SK-N-SH (cell line): ENCODE results near the gene ACAP2. TPM values are rescaled to one million over a fixed set of nuclear protein-coding genes. Genes with fewer than 3 reads are reported as not detected.

Experiments used
- CTCF ChIA-PET: fragments of 300-600, 350-600 bp; formaldehyde crosslinking; extraction: SDS; loops from one replicate; lab custom pipeline; 2021; lab: Yijun Ruan, JAX
- POLR2A ChIA-PET: fragments of 350-600 bp; sonication (Branson Sonifier 250); formaldehyde crosslinking; extraction: SDS; loops from one replicate; lab custom pipeline; 2020; ENCODE audit warnings: antibody characterized with exemption, inconsistent platforms; lab: Yijun Ruan, JAX
- DNase-seq: peaks from one replicate; pipeline ENCODE4 v3.0.0; 2012
- H2AFZ ChIP-seq: fragments of 200-600 bp; sonication (generic); 2 replicates; pipeline ENCODE4 v1.8.1; 2016; ENCODE audit warnings: antibody characterized with exemption, mild to moderate bottlenecking, low read depth
- H3F3A ChIP-seq: fragments of 200-600 bp; sonication (generic); replicated peaks from 2 replicates; pipeline ENCODE3; 2016; ENCODE audit warnings: antibody characterized with exemption, mild to moderate bottlenecking; ENCODE audit not compliant: insufficient read depth
- H3K27ac ChIP-seq, 2 experiments: fragments of 200-500 bp in 1 of 2; fragments of 200-600 bp in 1 of 2; sonication (Bioruptor generic) in 1 of 2; sonication (generic), shearing (Covaris generic) in 1 of 2; 2 replicates each; pipeline versions ENCODE4 v1.5.1 to v1.6.1; 2014 to 2016; ENCODE audit warnings: low read depth in 2 of 2, inconsistent platforms in 1 of 2, low read length in 1 of 2, mild to moderate bottlenecking in 1 of 2, mixed read lengths in 1 of 2
- H3K27me3 ChIP-seq: fragments of 200-600 bp; sonication (generic), shearing (Covaris generic); 2 replicates; pipeline ENCODE4 v1.6.1; 2016; ENCODE audit warnings: mixed run types; ENCODE audit not compliant: insufficient read depth
- H3K36me3 ChIP-seq, 2 experiments: fragments of 200-500 bp in 1 of 2; fragments of 200-600 bp in 1 of 2; sonication (Bioruptor generic) in 1 of 2; sonication (generic) in 1 of 2; replicated peaks in 1 of 2; 2 replicates each; pipeline versions ENCODE3 to v1.5.1; 2014 to 2016; ENCODE audit warnings: low read length in 1 of 2, mild to moderate bottlenecking in 1 of 2; ENCODE audit not compliant: insufficient read depth in 2 of 2, control insufficient read depth in 1 of 2
- H3K4me1 ChIP-seq, 2 experiments: fragments of 200-500 bp in 1 of 2; fragments of 200-600 bp in 1 of 2; sonication (Bioruptor generic) in 1 of 2; sonication (generic), shearing (Covaris generic) in 1 of 2; 2 replicates each; pipeline versions ENCODE4 v1.5.1 to v1.6.1; 2014 to 2016; ENCODE audit warnings: low read depth in 1 of 2, low read length in 1 of 2, mixed run types in 1 of 2; ENCODE audit not compliant: insufficient read depth in 2 of 2, control insufficient read depth in 1 of 2
- H3K4me2 ChIP-seq: fragments of 200-600 bp; sonication (generic), shearing (Covaris generic); 2 replicates; pipeline ENCODE4 v1.6.1; 2017; ENCODE audit warnings: mixed run types
- H3K4me3 ChIP-seq, 2 experiments: fragments of 200-500 bp in 1 of 2; fragments of 200-600 bp in 1 of 2; sonication (Bioruptor generic) in 1 of 2; sonication (generic), shearing (Covaris generic) in 1 of 2; 2 replicates each; pipeline versions ENCODE4 v1.5.1 to v1.8.1; 2014 to 2016; ENCODE audit warnings: low read depth in 2 of 2, inconsistent platforms in 1 of 2, low read length in 1 of 2, mild to moderate bottlenecking in 1 of 2, mixed read lengths in 1 of 2, moderate library complexity in 1 of 2
- H3K79me2 ChIP-seq: fragments of 200-600 bp; sonication (generic); 2 replicates; pipeline ENCODE4 v1.8.1; 2017; ENCODE audit warnings: mild to moderate bottlenecking; ENCODE audit not compliant: insufficient read depth
- H3K9ac ChIP-seq: fragments of 200-600 bp; sonication (generic); 2 replicates; pipeline ENCODE4 v1.6.1; 2017; ENCODE audit warnings: mixed run types
- H3K9me2 ChIP-seq: fragments of 200-600 bp; sonication (generic); 2 replicates; pipeline ENCODE4 v1.6.1; 2017; ENCODE audit warnings: mixed run types
- H3K9me3 ChIP-seq: fragments of 200-600 bp; sonication (generic); 2 replicates; pipeline ENCODE4 v1.6.1; 2017; ENCODE audit warnings: mixed run types, mild to moderate bottlenecking, moderate library complexity
- H4K20me1 ChIP-seq: fragments of 200-600 bp; sonication (generic); 2 replicates; pipeline ENCODE4 v1.6.1; 2017; ENCODE audit warnings: mild to moderate bottlenecking, mixed run types; ENCODE audit not compliant: insufficient read depth
- FOXJ3 ChIP-seq: sonication (generic); formaldehyde crosslinking; IDR thresholded peaks from 2 replicates; pipeline ENCODE4 v1.5.1; 2020; ENCODE audit warnings: mild to moderate bottlenecking, missing genetic modification reagents
- MAX ChIP-seq: IDR thresholded peaks from 2 replicates; pipeline ENCODE4 v1.4.0; 2012; ENCODE audit warnings: low read depth
- MXI1 ChIP-seq: IDR thresholded peaks from 2 replicates; pipeline ENCODE4 v1.6.1; 2012; ENCODE audit warnings: mild to moderate bottlenecking, low read depth, low read length, improper control_type of control experiment
- PBX3 ChIP-seq: IDR thresholded peaks from 2 replicates; pipeline ENCODE4; 2012
- POLR2AphosphoS5 ChIP-seq: IDR thresholded peaks from 2 replicates; pipeline ENCODE4 v1.6.1; 2012; ENCODE audit warnings: low read depth, low read length
- RAD21 ChIP-seq: IDR thresholded peaks from 2 replicates; pipeline ENCODE4 v1.6.1; 2012; ENCODE audit warnings: mild to moderate bottlenecking, low read length
- WGBS: methylation state at CpG from one replicate; pipeline ENCODE4 v1.1.6; 2017; ENCODE audit warnings: low lambda C conversion rate; 5-methylcytosine and 5-hydroxymethylcytosine counted together
- polyA plus RNA-seq, 3 experiments: library from polyadenylated mRNA; depleted of rRNA; stranded (reverse); fragments of >200 nt; gene quantifications; 2 replicates each; pipeline ENCODE4 v1.2.3, GENCODE V29; 2012
- TF ChIP-seq, protein P1 (sequence below): IDR thresholded peaks from 2 replicates; pipeline ENCODE4 v1.4.0; 2012; ENCODE audit warnings: low read depth, borderline replicate concordance

ACAP2 gene
- polyA plus RNA-seq, 1 of the 3 experiments (the other 2 are of a cell fraction) = 6.8 TPM

GRCh38 chr3:195270817-195271409 lies 171.9 kb downstream of the ACAP2 start, which contains the start of gene XXYLT1 (continued):
- TF ChIP-seq FOXJ3 (CRISPR knock-in tag) = no peak
- TF ChIP-seq MXI1 = no peak
- TF ChIP-seq, protein P1, sequence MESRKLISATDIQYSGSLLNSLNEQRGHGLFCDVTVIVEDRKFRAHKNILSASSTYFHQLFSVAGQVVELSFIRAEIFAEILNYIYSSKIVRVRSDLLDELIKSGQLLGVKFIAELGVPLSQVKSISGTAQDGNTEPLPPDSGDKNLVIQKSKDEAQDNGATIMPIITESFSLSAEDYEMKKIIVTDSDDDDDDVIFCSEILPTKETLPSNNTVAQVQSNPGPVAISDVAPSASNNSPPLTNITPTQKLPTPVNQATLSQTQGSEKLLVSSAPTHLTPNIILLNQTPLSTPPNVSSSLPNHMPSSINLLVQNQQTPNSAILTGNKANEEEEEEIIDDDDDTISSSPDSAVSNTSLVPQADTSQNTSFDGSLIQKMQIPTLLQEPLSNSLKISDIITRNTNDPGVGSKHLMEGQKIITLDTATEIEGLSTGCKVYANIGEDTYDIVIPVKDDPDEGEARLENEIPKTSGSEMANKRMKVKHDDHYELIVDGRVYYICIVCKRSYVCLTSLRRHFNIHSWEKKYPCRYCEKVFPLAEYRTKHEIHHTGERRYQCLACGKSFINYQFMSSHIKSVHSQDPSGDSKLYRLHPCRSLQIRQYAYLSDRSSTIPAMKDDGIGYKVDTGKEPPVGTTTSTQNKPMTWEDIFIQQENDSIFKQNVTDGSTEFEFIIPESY = no peak
- TF ChIP-seq PBX3 = no peak

DNA sequence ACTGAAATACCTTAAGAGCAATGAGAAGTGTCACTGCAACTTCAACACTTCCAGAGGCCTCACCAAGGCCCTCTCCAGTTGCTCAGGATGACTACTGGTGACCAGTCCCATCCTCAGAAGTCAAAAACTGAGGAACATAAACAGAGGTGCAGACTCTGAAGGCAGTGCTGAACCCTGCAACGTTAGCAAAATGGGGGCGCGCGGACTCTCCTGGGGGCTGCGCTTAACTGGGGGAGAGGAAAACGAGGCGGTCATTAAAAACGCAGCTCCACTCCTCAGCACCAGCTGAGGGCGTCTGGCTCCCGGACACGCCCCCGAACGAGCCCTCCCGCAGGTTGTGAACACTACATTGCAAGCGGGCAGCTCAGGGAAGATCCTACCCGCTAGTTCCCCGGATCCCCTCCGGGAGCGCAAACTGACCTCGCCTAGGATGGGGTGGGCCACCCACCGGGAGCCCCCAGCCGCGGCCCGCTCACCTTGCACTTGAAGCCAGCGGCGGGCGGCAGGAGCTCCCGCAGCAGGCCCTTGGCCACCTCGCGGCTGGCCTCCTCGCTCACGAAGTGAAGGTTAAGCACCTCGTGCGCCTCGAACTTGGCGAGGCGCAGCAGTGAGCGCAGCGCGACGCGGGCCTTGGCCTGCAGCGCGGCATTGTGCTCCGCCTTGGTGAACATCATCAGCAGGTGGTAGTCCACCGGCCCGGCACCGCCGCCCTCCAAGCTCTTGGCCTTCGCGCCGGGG lies 172.6 kb downstream of the ACAP2 start:
- Histone ChIP-seq H3K4me2 (peak overlapping the region; percentile 99), H3K27me3 (no peaks in the 10 kb centered on the region), H3K36me3 (peaks cover 4 to 9% of the 10 kb centered on the region in 2 experiments), H3K27ac (peak overlapping the region; percentile 82 to 94), H3K9me2 (no peaks in the 10 kb centered on the region), H3K9ac (peak overlapping the region; percentile 73), H3K9me3 (no peaks in the 10 kb centered on the region), H3K4me1 (peaks cover 0 to 22% of the 10 kb centered on the region in 2 experiments; a peak in 2 of 4 replicates), H3K79me2 (peaks cover 38% of the 10 kb centered on the region), H3F3A (peaks cover 7% of the 10 kb centered on the region), H2AFZ (peak overlapping the region; percentile 96), H4K20me1 (peaks cover 6% of the 10 kb centered on the region; the same call in 1 of the 2 replicates), H3K4me3 (peak overlapping the region; percentile 84 to 86)
- TF ChIP-seq MAX (peak; percentile 65), RAD21 (0 out of 2 replicates have a peak, but pooled peaks have one; percentile 1), POLR2AphosphoS5 (no peak)
- 6% methylated on average over 13 of the region's 52 CpGs for WGBS
- POLR2A ChIA-PET = interaction anchor here (0.7 to 2.9 kb wide), 9 partner anchors 10 to 603 kb away, joined by 3 to 10 read pairs (median 5); partner anchors contain the start of genes ACAP2, LSG1 and PPP1R2
- CTCF ChIA-PET = interaction anchor here (0.7 to 5.9 kb wide), 43 partner anchors 8 to 620 kb away, joined by 3 to 216 read pairs (median 4); partner anchors contain the start of genes ACAP2, FAM43A and LSG1
- DNase-seq = peak; percentile 72
